GM12865 (cell line): ENCODE results near the gene BIN1.

Experiments
- DNase-seq: peaks from one replicate; pipeline ENCODE4 v3.0.0; 2010; ENCODE audit warnings: low read depth
- H3K4me3 ChIP-seq: 2 replicates; pipeline ENCODE4 v1.5.1; 2011; ENCODE audit warnings: mild to moderate bottlenecking, low read depth, low read length, control low read depth
- CTCF ChIP-seq: IDR thresholded peaks from 2 replicates; pipeline ENCODE4 v1.5.1; 2011; ENCODE audit warnings: low read length, control low read depth, low read depth, inconsistent platforms; ENCODE audit not compliant: insufficient read depth; ENCODE audit errors: missing control alignments

Gene BIN1

GRCh38 chr2:127054996-127055785 lies 51.8 kb downstream of the BIN1 start:
- no peak for DNase-seq
- TF ChIP-seq CTCF, result no peak
- no peak overlapping the region for H3K4me3 ChIP-seq

GRCh38 chr2:127054604-127054930 lies 52.4 kb downstream of the BIN1 start:
- TF ChIP-seq CTCF, result no peak
- DNase-seq, result no peak
- no peak overlapping the region for H3K4me3 ChIP-seq

GRCh38 chr2:127053731-127054603 lies 53.0 kb downstream of the BIN1 start:
- no peak for TF ChIP-seq CTCF
- H3K4me3 ChIP-seq, result no peak overlapping the region
- DNase-seq, result no peak

- DNase-seq, result no peak
- no peak for TF ChIP-seq CTCF
- H3K4me3 ChIP-seq, result no peak overlapping the region
These were observed 53.9 kb downstream of the BIN1 start for GRCh38 chr2:127052771-127053691.

- no peak for TF ChIP-seq CTCF
- H3K4me3 ChIP-seq, result no peak overlapping the region
- no peak for DNase-seq
These were observed 54.7 kb downstream of the BIN1 start for GRCh38 chr2:127052057-127052770.

- DNase-seq, result no peak
- no peak overlapping the region for H3K4me3 ChIP-seq
- TF ChIP-seq CTCF, result no peak
These were observed 55.6 kb downstream of the BIN1 start for GRCh38 chr2:127051116-127052056.
